ENCODE measurements around the gene THADA.

DNA sequence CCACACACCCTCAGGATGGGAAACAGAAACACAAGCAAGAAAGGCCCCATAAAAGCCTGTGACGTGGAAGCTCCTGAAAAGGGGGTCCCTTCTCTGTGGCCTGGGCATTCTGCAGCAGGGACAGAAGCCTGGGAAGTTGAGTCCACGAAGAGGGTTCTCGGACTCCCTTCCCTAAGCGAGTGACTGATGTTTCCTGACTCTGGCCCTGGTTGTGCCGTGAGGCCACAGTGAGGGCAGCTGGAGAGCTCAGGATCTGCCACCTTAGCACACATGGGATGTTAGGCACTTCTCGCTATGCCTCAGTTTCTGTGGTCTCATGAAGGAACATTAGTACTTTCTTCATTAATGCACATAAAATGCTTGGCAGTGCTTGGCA is 282.2 kb downstream of the THADA start:
- TF ChIP-seq, protein P1, sequence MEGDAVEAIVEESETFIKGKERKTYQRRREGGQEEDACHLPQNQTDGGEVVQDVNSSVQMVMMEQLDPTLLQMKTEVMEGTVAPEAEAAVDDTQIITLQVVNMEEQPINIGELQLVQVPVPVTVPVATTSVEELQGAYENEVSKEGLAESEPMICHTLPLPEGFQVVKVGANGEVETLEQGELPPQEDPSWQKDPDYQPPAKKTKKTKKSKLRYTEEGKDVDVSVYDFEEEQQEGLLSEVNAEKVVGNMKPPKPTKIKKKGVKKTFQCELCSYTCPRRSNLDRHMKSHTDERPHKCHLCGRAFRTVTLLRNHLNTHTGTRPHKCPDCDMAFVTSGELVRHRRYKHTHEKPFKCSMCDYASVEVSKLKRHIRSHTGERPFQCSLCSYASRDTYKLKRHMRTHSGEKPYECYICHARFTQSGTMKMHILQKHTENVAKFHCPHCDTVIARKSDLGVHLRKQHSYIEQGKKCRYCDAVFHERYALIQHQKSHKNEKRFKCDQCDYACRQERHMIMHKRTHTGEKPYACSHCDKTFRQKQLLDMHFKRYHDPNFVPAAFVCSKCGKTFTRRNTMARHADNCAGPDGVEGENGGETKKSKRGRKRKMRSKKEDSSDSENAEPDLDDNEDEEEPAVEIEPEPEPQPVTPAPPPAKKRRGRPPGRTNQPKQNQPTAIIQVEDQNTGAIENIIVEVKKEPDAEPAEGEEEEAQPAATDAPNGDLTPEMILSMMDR (IDR thresholded peaks at IDR 0.05): no peak
- no peak for TF ChIP-seq POLR2A (IDR thresholded peaks at IDR 0.05)
